Activated T-helper 1 cell treated with anti-CD3 and anti-CD28 coated beads, Interleukin-12 subunit alpha, Interleukin-12 subunit beta, Interleukin-2, Interleukin-4 antibody, amounts not matched to agents 30 ng/mL and 10 ng/mL and 1 ng/mL, durations not matched to agents 14 hours and 24 hours and 36 hours (primary cell): ENCODE results near the gene TDRD3. TPM values are rescaled to one million over a fixed set of nuclear protein-coding genes. Genes with fewer than 3 reads are reported as not detected.

Experiments used
- DNase-seq: peaks from one replicate; pipeline ENCODE4 v3.0.0; 2021; ENCODE audit warnings: low spot score
- H3K27ac Mint-ChIP-seq: one replicate; pipeline ENCODE4 v1.8.0; 2021; ENCODE audit warnings: mild to moderate bottlenecking, mixed read lengths
- H3K27me3 Mint-ChIP-seq: one replicate; pipeline ENCODE4 v1.8.0; 2022; ENCODE audit warnings: mild to moderate bottlenecking, moderate library complexity, mixed read lengths; ENCODE audit not compliant: insufficient read depth
- H3K36me3 Mint-ChIP-seq: one replicate; pipeline ENCODE4 v1.8.0; 2021; ENCODE audit warnings: low read depth, mixed read lengths
- H3K4me1 Mint-ChIP-seq: one replicate; pipeline ENCODE4 v1.8.0; 2021; ENCODE audit warnings: low read depth, mixed read lengths
- H3K4me3 Mint-ChIP-seq: one replicate; pipeline ENCODE4 v1.8.0; 2021; ENCODE audit warnings: mild to moderate bottlenecking, moderate library complexity, mixed read lengths
- H3K9me3 Mint-ChIP-seq: one replicate; pipeline ENCODE4 v1.8.0; 2021; ENCODE audit warnings: mixed read lengths
- intact Hi-C: fragments of 100-400 bp; cut with micrococcal nuclease; formaldehyde crosslinking; loops from one replicate; pipeline ENCODE4 v1.15.1; 2024
- total RNA-seq: library from RNA; stranded (reverse); gene quantifications from 2 replicates; pipeline ENCODE4 v1.2.3, GENCODE V29; 2022

The TDRD3 gene
- total RNA-seq, 1 donor from 2014 or later: 20.7 TPM

DNA sequence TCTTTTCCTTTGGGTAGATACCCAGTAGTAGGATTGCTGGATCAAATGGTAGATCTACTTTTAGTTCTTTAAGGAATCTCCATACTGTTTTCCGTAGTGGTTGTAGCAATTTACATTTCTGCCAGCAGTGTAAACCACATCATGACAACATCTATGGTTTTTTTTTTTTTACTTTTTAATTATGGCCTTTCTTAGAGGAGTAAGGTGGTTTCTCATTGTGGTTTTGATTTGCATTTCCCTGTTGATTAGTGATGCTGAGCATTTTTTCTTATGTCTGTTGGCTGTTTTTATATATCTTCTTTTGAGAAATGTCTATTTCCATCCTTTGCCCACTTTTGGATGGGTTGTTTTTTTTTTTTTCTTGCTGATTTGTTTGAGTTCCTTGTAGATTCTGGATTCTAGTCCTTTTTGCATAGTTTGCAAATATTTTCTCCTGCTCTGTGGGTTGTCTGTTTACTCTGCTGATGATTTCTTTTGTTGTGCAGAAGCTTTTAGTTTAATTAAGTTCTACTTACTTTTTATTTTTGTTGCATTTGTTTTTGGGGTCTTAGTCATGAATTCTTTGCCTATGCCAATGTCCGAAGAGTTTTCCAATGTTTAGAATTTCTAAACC lies 38.8 kb downstream of the TDRD3 start:
- Mint-ChIP-seq H3K27me3 (no peaks in the 10 kb centered on the region), H3K9me3 (peaks cover 3% of the 10 kb centered on the region), H3K4me3 (no peak overlapping the region), H3K4me1 (peaks cover 12% of the 10 kb centered on the region), H3K36me3 (no peaks in the 10 kb centered on the region), H3K27ac (no peak overlapping the region)
- no peak for DNase-seq
- intact Hi-C loops: loop anchor here (1.0 to 10.0 kb wide), 2 partner anchors 271 to 303 kb away; partner anchors contain the start of gene DIAPH3

DNA sequence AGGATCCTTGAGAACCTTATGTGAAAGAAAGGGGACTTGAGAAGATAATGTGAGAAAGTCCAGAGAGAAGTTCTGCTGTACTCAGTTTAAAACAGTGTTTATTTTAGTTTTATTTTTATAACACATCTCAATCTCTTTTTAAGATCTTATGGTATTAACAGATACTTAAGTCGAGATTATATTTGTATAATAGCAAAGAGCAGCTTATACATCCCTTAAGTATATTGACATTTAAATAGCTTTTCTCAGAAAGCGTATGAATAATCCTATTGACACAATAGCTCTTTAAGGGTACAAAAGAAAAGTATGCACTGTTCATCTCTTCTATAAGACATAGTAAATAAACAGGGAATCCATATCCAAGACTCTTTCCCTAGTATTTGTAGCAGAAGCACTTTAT lies 42.2 kb downstream of the TDRD3 start:
- H3K4me3 Mint-ChIP-seq: no peak overlapping the region
- no peak for DNase-seq
- H3K36me3 Mint-ChIP-seq: no peaks in the 10 kb centered on the region
- peaks cover 12% of the 10 kb centered on the region for H3K4me1 Mint-ChIP-seq
- H3K27ac Mint-ChIP-seq: no peak overlapping the region
- H3K27me3 Mint-ChIP-seq: no peaks in the 10 kb centered on the region
- intact Hi-C loops: loop anchor here (10.0 kb wide), 1 partner anchor 274 kb away; the partner anchor contains the start of gene DIAPH3
- peaks cover 3% of the 10 kb centered on the region for H3K9me3 Mint-ChIP-seq

DNA sequence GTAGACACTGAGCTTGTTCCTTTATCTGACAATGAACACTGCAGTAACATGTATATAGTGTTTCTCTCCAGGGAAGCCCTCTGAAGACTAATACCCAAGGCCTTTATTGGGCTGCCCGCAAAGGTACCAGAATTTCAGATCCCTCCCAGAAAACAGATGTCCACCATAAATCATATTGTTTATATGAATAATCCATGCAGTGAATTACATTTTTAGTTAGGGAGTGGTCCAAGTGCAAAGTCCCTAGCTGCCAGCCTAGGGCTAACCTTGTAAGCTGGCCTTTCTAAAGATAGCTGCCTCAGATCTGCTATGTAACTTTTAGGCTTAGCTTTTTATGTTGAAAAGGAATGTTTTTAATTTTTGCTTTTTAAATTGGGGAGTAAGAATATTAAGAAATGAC lies 44.7 kb downstream of the TDRD3 start:
- intact Hi-C loops: no loop called here
- H3K9me3 Mint-ChIP-seq: no peaks in the 10 kb centered on the region
- H3K27ac Mint-ChIP-seq: no peak overlapping the region
- DNase-seq: no peak
- no peaks in the 10 kb centered on the region for H3K27me3 Mint-ChIP-seq
- no peaks in the 10 kb centered on the region for H3K4me1 Mint-ChIP-seq
- no peaks in the 10 kb centered on the region for H3K36me3 Mint-ChIP-seq
- H3K4me3 Mint-ChIP-seq: no peak overlapping the region

DNA sequence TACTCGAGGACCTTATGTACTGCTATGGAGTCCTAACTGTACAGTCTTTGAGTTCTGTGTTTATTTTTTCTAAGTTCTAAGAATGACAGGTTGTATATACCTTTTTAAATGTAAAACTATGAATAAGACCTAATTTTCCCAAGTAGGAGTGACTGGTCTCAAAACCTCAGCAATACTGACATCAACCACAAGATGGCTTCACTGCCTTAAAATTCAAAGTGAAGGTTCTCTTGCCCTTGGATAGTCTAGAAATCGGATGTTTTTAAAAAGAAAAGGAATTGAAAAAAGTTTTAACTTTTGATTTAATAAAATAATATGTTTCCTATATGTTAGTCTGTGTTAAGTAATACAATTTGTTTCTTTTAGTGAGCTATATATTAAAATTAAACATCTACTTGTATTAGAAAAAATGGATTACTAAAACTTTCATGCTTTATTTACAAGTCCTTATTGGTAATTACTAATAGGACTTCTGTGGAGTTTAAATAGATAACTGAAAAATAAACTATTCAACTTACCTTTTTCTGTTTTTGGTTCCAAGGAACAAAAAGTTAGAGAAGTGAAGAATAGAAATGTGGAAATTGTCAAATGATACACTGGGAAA lies 52.0 kb downstream of the TDRD3 start:
- H3K4me1 Mint-ChIP-seq: no peaks in the 10 kb centered on the region
- no peaks in the 10 kb centered on the region for H3K9me3 Mint-ChIP-seq
- intact Hi-C loops: no loop called here
- no peak for DNase-seq
- no peaks in the 10 kb centered on the region for H3K36me3 Mint-ChIP-seq
- H3K27me3 Mint-ChIP-seq: no peaks in the 10 kb centered on the region
- no peak overlapping the region for H3K27ac Mint-ChIP-seq
- H3K4me3 Mint-ChIP-seq: no peak overlapping the region

DNA sequence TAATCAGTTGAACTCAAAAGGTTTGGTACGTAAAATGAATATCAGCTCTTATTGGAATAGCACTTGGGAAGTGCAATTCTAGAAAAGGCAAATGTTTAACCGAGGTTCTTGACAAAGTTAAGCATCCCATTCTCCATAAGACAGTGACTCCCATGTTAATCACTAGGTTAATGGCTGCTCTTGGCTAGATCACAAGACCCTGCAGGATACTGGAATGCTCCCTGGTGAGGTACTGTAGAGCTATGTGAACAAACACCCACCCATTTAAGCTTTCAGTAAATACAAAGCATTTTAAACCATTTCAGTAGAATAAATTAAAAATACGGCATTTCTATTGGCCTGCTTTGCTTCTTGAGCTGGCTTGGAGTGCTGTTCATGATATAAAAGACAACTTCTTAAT lies 56.5 kb downstream of the TDRD3 start:
- H3K27me3 Mint-ChIP-seq: no peaks in the 10 kb centered on the region
- intact Hi-C loops: no loop called here
- DNase-seq: no peak
- H3K4me3 Mint-ChIP-seq: no peak overlapping the region
- H3K27ac Mint-ChIP-seq: no peak overlapping the region
- H3K4me1 Mint-ChIP-seq: no peaks in the 10 kb centered on the region
- H3K9me3 Mint-ChIP-seq: no peaks in the 10 kb centered on the region
- H3K36me3 Mint-ChIP-seq: no peaks in the 10 kb centered on the region

DNA sequence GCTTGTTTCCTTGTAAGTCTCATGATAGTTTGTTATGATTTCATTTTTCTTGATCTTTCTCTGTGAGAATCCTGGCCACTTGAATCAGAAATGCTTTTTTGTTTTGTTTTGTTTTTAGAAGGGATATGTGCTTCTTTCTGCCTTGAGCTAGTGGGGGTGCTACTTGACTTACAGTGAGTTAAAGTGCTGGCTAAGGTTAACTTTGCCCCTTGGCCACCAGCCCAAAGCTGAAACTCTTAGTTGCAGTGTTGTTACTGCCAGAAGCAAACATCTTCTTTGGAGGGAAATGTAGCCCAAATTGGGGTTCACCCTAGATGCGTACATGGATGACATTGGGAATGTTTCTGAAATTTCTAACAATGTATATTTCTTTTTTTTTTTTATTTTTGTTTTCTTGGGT lies 57.4 kb downstream of the TDRD3 start:
- H3K4me3 Mint-ChIP-seq: no peak overlapping the region

DNA sequence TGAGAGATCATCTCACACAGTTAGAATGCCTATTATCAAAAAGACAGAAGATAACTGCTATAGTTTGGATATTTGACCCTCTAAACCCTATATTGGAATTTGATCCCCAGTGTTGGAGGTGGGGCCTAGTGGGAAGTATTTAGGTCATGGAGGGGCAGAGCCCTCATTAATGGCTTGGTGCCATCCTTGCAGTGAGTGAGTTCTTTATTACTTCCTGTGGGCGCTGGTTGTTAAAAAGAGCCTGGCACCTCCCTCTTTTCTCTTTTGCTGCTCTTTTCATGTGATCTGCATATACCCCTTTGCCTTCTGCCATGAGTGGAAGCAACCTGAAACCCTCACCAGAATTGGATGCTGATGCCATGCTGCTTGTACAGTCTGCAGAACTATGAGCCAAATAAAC lies 66.8 kb downstream of the TDRD3 start:
- intact Hi-C loops: no loop called here
- Mint-ChIP-seq H3K9me3 (no peaks in the 10 kb centered on the region), H3K4me3 (no peak overlapping the region), H3K27ac (no peak overlapping the region), H3K4me1 (no peaks in the 10 kb centered on the region), H3K27me3 (no peaks in the 10 kb centered on the region), H3K36me3 (peaks cover 8% of the 10 kb centered on the region)
- no peak for DNase-seq

More for the DNA sequence above, 57.4 kb downstream of the TDRD3 start:
- DNase-seq: no peak
- intact Hi-C loops: no loop called here
- no peaks in the 10 kb centered on the region for H3K27me3 Mint-ChIP-seq
- no peak overlapping the region for H3K27ac Mint-ChIP-seq
- no peaks in the 10 kb centered on the region for H3K9me3 Mint-ChIP-seq
- H3K36me3 Mint-ChIP-seq: no peaks in the 10 kb centered on the region
- no peaks in the 10 kb centered on the region for H3K4me1 Mint-ChIP-seq

DNA sequence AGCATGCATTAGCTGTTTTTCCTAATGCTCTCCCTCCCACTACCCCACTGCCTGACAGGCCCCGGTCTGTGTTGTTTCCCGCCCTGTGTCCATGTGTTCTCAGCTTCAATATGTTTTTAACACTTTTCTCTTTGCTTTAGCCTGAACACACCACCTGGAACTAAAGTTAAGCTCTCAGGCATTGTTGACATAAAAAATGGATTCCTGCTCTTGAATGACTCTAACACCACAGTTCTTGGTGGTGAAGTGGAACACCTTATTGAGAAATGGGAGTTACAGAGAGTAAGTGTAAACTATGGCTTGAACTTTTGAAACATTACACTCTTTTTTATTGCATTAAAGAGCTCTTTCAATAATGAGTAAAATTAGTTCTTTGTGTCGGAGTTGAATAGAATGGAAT lies 70.1 kb downstream of the TDRD3 start:
- Mint-ChIP-seq H3K4me1 (no peaks in the 10 kb centered on the region), H3K27me3 (no peaks in the 10 kb centered on the region), H3K4me3 (no peak overlapping the region), H3K9me3 (no peaks in the 10 kb centered on the region), H3K27ac (no peak overlapping the region), H3K36me3 (peaks cover 2% of the 10 kb centered on the region)
- DNase-seq: no peak
- intact Hi-C loops: no loop called here

DNA sequence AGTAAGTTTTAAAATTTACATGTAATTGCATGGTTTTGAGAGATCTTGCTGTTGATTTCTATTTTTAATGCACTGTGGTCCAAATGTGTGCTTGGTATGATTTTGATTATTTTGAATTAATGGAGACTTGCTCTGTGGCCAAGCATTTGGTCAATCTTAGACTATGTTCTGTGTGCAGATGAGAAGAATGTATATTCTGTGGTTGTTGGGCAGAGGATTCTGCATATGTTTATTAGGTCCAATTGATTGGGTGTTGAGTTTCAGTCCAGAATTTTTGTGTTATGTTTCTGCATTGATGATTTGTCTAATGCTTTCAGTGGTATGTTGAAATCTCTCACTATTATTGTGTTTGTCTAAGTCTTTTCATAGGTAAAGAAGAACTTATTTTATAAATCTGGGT lies 82.3 kb downstream of the TDRD3 start:
- Mint-ChIP-seq H3K36me3 (peaks cover 6% of the 10 kb centered on the region), H3K4me1 (no peaks in the 10 kb centered on the region), H3K9me3 (peaks cover 7% of the 10 kb centered on the region), H3K27ac (no peak overlapping the region), H3K4me3 (no peak overlapping the region), H3K27me3 (no peaks in the 10 kb centered on the region)
- intact Hi-C loops: loop anchor here (10.0 kb wide), 1 partner anchor 936 kb away; the partner anchor contains the start of gene PCDH20
- DNase-seq: no peak

DNA sequence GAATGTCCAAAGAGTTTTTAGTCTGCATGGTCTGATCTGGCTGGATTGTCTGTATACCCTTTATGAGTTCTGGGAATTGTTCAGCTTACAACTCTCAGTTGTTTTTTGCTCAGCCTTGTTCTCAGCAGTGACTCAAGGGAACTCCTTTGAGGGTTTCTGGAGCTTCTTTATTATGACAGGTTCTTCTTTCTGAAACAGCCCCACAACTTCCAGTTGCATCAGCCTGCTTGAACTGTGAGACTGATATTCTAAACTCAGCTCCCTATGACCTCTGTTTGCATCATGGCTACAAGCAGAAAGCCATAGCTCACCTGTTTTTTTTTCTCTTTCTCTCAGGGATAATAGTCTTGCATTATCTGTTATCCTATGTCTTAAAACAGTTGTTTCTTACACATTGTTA lies 85.0 kb downstream of the TDRD3 start:
- no peak overlapping the region for H3K27ac Mint-ChIP-seq
- no peaks in the 10 kb centered on the region for H3K27me3 Mint-ChIP-seq
- no peak for DNase-seq
- intact Hi-C loops: no loop called here
- peaks cover 7% of the 10 kb centered on the region for H3K9me3 Mint-ChIP-seq
- H3K4me3 Mint-ChIP-seq: no peak overlapping the region
- no peaks in the 10 kb centered on the region for H3K4me1 Mint-ChIP-seq
- H3K36me3 Mint-ChIP-seq: peaks cover 14% of the 10 kb centered on the region

DNA sequence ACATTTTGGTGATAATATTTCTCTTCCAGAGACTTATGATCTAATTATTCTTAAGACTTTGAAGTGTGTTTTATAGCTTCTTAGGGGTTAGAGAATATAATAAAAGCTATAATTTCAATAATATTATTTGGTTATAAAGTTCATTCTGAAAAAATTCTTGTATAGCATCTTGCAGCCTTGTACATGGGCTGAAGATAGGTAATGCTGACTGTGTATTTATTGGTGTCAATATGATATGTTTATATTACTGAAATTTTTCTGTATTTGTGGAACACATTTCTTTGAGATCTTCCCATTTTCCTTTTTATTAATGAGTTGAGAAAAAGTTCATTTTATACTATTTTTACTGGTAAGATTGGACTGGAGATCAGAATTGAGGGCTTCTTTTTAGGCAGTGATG lies 87.8 kb downstream of the TDRD3 start:
- no peak overlapping the region for H3K27ac Mint-ChIP-seq
- H3K27me3 Mint-ChIP-seq: no peaks in the 10 kb centered on the region
- intact Hi-C loops: no loop called here
- no peak overlapping the region for H3K4me3 Mint-ChIP-seq
- no peak for DNase-seq
- no peaks in the 10 kb centered on the region for H3K4me1 Mint-ChIP-seq
- H3K36me3 Mint-ChIP-seq: peaks cover 22% of the 10 kb centered on the region
- H3K9me3 Mint-ChIP-seq: peaks cover 6% of the 10 kb centered on the region

DNA sequence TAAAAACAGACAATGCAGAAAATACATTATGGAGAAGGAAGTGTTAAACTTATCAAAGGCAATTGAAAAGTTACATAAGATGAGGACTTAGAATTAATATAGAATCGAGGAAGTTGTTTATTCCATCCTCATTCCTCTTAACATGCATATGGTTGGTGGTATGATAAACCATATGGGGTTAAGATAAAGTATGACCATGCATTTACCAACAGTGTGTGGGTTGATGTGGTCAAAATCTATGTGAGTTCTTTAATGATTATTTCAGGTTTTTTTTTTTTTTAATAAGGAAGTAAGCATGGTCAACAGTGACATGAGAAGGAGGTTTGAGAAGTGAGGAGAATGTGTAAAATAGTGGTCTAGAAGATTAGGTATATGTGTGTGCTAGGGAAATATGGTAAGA lies 94.5 kb downstream of the TDRD3 start:
- no peak overlapping the region for H3K27ac Mint-ChIP-seq
- H3K9me3 Mint-ChIP-seq: peaks cover 11% of the 10 kb centered on the region
- H3K4me1 Mint-ChIP-seq: no peaks in the 10 kb centered on the region
- no peak overlapping the region for H3K4me3 Mint-ChIP-seq
- intact Hi-C loops: no loop called here
- H3K27me3 Mint-ChIP-seq: no peaks in the 10 kb centered on the region
- no peak for DNase-seq
- peaks cover 28% of the 10 kb centered on the region for H3K36me3 Mint-ChIP-seq

DNA sequence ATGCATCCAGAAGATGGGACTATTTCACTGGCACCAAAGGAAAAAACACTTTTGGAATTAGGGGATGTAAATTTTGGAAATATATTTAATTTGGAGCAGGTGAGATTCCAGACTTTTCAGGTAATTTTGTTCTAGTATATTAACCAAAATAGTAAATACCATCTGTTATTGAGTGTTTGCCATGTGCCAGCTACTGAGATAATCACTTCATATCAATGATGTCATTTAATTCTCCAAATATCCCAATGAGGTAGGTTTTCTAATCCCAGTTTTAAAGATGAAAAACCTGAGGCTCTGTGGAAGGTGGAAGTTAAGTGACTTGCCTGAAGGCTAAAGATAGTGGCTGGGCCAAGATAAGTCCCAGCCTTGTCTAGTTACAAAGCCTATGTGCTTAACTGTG lies 95.2 kb downstream of the TDRD3 start:
- H3K27ac Mint-ChIP-seq: no peak overlapping the region
- no peaks in the 10 kb centered on the region for H3K4me1 Mint-ChIP-seq
- peaks cover 25% of the 10 kb centered on the region for H3K36me3 Mint-ChIP-seq
- DNase-seq: no peak
- peaks cover 15% of the 10 kb centered on the region for H3K9me3 Mint-ChIP-seq
- intact Hi-C loops: no loop called here
- no peak overlapping the region for H3K4me3 Mint-ChIP-seq
- H3K27me3 Mint-ChIP-seq: no peaks in the 10 kb centered on the region

DNA sequence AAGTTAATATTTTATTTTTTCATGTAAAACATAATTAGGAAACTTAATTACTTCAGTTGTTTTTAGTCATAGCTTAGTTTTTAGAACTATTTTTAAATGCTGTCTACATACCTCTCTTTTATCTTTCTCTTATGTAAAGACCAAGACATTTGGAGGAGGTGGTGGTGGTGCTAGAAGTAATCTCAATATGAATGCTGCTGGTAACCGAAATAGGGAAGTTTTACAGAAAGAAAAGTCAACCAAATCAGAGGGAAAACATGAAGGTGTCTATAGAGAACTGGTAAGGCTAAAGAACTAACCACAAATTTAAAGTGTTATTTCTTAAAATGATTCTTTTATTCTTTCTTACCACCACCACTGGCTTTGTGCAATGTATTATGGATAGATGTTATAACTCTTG lies 97.3 kb downstream of the TDRD3 start:
- no peak for DNase-seq
- no peaks in the 10 kb centered on the region for H3K27me3 Mint-ChIP-seq
- H3K4me3 Mint-ChIP-seq: no peak overlapping the region
- H3K27ac Mint-ChIP-seq: no peak overlapping the region
- intact Hi-C loops: no loop called here
- peaks cover 10% of the 10 kb centered on the region for H3K9me3 Mint-ChIP-seq
- H3K4me1 Mint-ChIP-seq: no peaks in the 10 kb centered on the region
- H3K36me3 Mint-ChIP-seq: peaks cover 17% of the 10 kb centered on the region
